SU-DHL-6 (cell line): ENCODE results near the gene RWDD4.

Experiments used
- H2AFZ ChIP-seq: fragments of 200-600 bp; sonication (generic); 2 replicates; pipeline ENCODE4 v1.6.1; 2014; ENCODE audit warnings: low read depth, mild to moderate bottlenecking, moderate library complexity, mixed read lengths, antibody characterized with exemption, low read length; ENCODE audit not compliant: severe bottlenecking
- H3F3A ChIP-seq: fragments of 200-600 bp; shearing (Covaris generic); 2 replicates; pipeline ENCODE4 v1.6.0; 2016; ENCODE audit warnings: antibody characterized with exemption, mild to moderate bottlenecking; ENCODE audit not compliant: insufficient read depth
- H3K27ac ChIP-seq: fragments of 200-600 bp; sonication (generic); 2 replicates; pipeline ENCODE4 v1.5.1; 2016; ENCODE audit warnings: low read depth, mild to moderate bottlenecking, low read length, moderate library complexity, mixed read lengths
- H3K27me3 ChIP-seq: fragments of 200-600 bp; sonication (generic), shearing (Covaris generic); 2 replicates; pipeline ENCODE4 v1.6.0; 2014; ENCODE audit warnings: mild to moderate bottlenecking, low read length
- H3K36me3 ChIP-seq: fragments of 200-600 bp; sonication (generic); 2 replicates; pipeline ENCODE4 v1.6.1; 2014; ENCODE audit warnings: mild to moderate bottlenecking, low read length, mixed read lengths
- H3K4me2 ChIP-seq: fragments of 300-600, 200-600 bp; shearing (Covaris generic), sonication (generic); 2 replicates; pipeline ENCODE4 v1.6.0; 2014; ENCODE audit warnings: low read length, low read depth, mild to moderate bottlenecking; ENCODE audit not compliant: poor library complexity, severe bottlenecking
- H3K4me3 ChIP-seq: fragments of 200-600 bp; sonication (generic); 2 replicates; pipeline ENCODE4 v1.5.1; 2014; ENCODE audit warnings: antibody characterized with exemption, low read length, mild to moderate bottlenecking, mixed read lengths; ENCODE audit not compliant: insufficient read depth, poor library complexity, severe bottlenecking
- H3K79me2 ChIP-seq: fragments of 200-600 bp; sonication (generic); 2 replicates; pipeline ENCODE4 v1.6.1; 2014; ENCODE audit warnings: mild to moderate bottlenecking, low read length, moderate library complexity; ENCODE audit not compliant: insufficient read depth
- H3K9ac ChIP-seq: fragments of 200-600 bp; sonication (generic); 2 replicates; pipeline ENCODE4 v1.7.0; 2014; ENCODE audit warnings: mild to moderate bottlenecking, low read length
- H3K9me2 ChIP-seq: fragments of 200-600 bp; sonication (generic); replicated peaks from 2 replicates; pipeline ENCODE4 v1.6.1; 2014; ENCODE audit warnings: low read length; ENCODE audit not compliant: insufficient read depth
- H3K9me3 ChIP-seq: fragments of 200-600 bp; sonication (generic); 2 replicates; pipeline ENCODE4 v1.6.1; 2014; ENCODE audit warnings: low read length, mixed read lengths; ENCODE audit not compliant: insufficient read depth
- H4K20me1 ChIP-seq: fragments of 200-600 bp; sonication (generic); 2 replicates; pipeline ENCODE4 v1.6.1; 2014; ENCODE audit warnings: low read depth, mild to moderate bottlenecking, antibody characterized with exemption, low read length, moderate library complexity, mixed read lengths
- CTCF ChIP-seq: fragments of 200-600 bp; sonication (generic); IDR thresholded peaks from one replicate; pipeline ENCODE4 v1.5.1; 2017; ENCODE audit warnings: antibody characterized with exemption, mild to moderate bottlenecking, low read length, moderate library complexity; ENCODE audit not compliant: insufficient read depth, poor library complexity, severe bottlenecking
- EZH2phosphoT487 ChIP-seq: fragments of 200-600 bp; sonication (generic), shearing (Covaris generic); conservative IDR thresholded peaks from 2 replicates; pipeline ENCODE4 v1.6.1; 2018; ENCODE audit warnings: mild to moderate bottlenecking, antibody characterized with exemption, low read length, moderate library complexity, mixed read lengths

The RWDD4 gene

GRCh38 chr4:183675625-183676024 is 16.6 kb upstream of the RWDD4 start:
- no peak overlapping the region for H3K9ac ChIP-seq
- peaks cover 32% of the 10 kb centered on the region; the same call in 1 of the 2 replicates for H3K36me3 ChIP-seq
- no peak overlapping the region for H3K27ac ChIP-seq

GRCh38 chr4:183674153-183674552 is 15.2 kb upstream of the RWDD4 start:
- H3K36me3 ChIP-seq = peaks cover 22% of the 10 kb centered on the region; the same call in 1 of the 2 replicates

More at GRCh38 chr4:183675625-183676024, 16.6 kb upstream of the RWDD4 start:
- Histone ChIP-seq H2AFZ (no peak overlapping the region), H3F3A (no peaks in the 10 kb centered on the region), H3K79me2 (no peaks in the 10 kb centered on the region), H3K9me3 (no peaks in the 10 kb centered on the region), H3K27me3 (no peaks in the 10 kb centered on the region), H4K20me1 (no peaks in the 10 kb centered on the region), H3K4me3 (no peak overlapping the region), H3K9me2 (no peaks in the 10 kb centered on the region), H3K4me2 (no peak overlapping the region)
- no peak for TF ChIP-seq CTCF
- no peak for TF ChIP-seq EZH2phosphoT487

GRCh38 chr4:183670960-183671555 is 12.1 kb upstream of the RWDD4 start:
- no peak for TF ChIP-seq CTCF
- no peak for TF ChIP-seq EZH2phosphoT487
- no peaks in the 10 kb centered on the region for H3K27me3 ChIP-seq
- H3K9ac ChIP-seq = no peak overlapping the region
- no peaks in the 10 kb centered on the region for H4K20me1 ChIP-seq
- no peak overlapping the region for H3K4me3 ChIP-seq
- no peaks in the 10 kb centered on the region for H3F3A ChIP-seq
- no peak overlapping the region for H3K27ac ChIP-seq
- H3K9me3 ChIP-seq = no peaks in the 10 kb centered on the region
- peaks cover 34% of the 10 kb centered on the region for H3K36me3 ChIP-seq
- H3K9me2 ChIP-seq = no peaks in the 10 kb centered on the region
- no peak overlapping the region for H2AFZ ChIP-seq
- H3K79me2 ChIP-seq = no peaks in the 10 kb centered on the region
- no peak overlapping the region for H3K4me2 ChIP-seq

More at GRCh38 chr4:183674153-183674552, 15.2 kb upstream of the RWDD4 start:
- H3K79me2 ChIP-seq = no peaks in the 10 kb centered on the region
- no peaks in the 10 kb centered on the region for H4K20me1 ChIP-seq
- H3K27ac ChIP-seq = no peak overlapping the region
- H3F3A ChIP-seq = no peaks in the 10 kb centered on the region
- no peak overlapping the region for H2AFZ ChIP-seq
- TF ChIP-seq EZH2phosphoT487 (no peak), CTCF (no peak)
- no peak overlapping the region for H3K9ac ChIP-seq
- H3K27me3 ChIP-seq = no peaks in the 10 kb centered on the region
- no peak overlapping the region for H3K4me3 ChIP-seq
- H3K4me2 ChIP-seq = no peak overlapping the region
- no peaks in the 10 kb centered on the region for H3K9me2 ChIP-seq
- no peaks in the 10 kb centered on the region for H3K9me3 ChIP-seq
